Tibial nerve (tissue), 4 donors: Measurements from ENCODE around the gene RUNX1.
A peak's percentile ranks its signal among the peaks of the same experiment; 100 is the strongest.

Experiments used
- CTCF ChIP-seq, 5 experiments: fragments of 200-600 bp in 3 of 5; fragments of 450-650 bp in 2 of 5; sonication (generic) in 3 of 5; IDR thresholded peaks; one replicate each; pipeline ENCODE4 v1.5.1; 2016 to 2019; ENCODE audit warnings: antibody characterized with exemption in 5 of 5, mild to moderate bottlenecking in 3 of 5, moderate library complexity in 2 of 5
- EP300 ChIP-seq, 2 donors: sonication (generic); formaldehyde crosslinking; IDR thresholded peaks; one replicate each; pipeline ENCODE4 v1.6.1; 2017; ENCODE audit warnings: antibody characterized with exemption in 2 of 2, mild to moderate bottlenecking in 1 of 2
- POLR2A ChIP-seq, 2 donors: fragments of 450-650 bp; IDR thresholded peaks; one replicate each; pipeline ENCODE4 v1.6.1; 2017; ENCODE audit warnings: antibody characterized with exemption in 2 of 2, mild to moderate bottlenecking in 2 of 2, moderate library complexity in 2 of 2

DNA sequence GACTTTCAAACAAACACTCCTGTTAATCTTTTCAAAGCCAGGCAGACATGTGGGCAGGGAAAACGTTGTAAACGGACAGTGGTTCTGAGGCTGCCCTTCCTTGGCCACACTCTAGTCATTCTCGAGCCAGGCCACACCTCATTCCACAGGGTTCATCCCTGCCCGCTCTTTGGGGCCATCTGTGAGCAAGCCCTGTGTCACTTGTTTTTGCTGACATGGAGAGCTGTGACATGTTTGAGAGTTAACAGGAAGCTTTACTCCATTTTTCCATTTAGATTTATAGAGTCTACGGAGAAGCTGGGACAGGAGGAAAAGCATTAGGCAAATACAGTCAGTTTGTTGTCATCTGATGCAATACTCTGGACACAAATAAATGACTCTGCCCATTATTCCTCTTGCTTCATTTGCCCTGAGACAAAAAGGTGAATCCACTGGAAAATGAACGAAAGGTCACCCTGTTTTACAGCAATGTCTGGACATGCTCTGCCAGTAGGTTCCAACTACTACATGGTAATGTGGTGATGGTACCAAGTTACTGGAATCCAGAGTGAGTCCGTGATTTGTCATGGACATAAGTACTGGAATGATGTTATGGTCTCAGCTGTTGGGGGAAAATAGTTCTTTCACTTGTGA is 253.4 kb downstream of the RUNX1 start:
- no peak for TF ChIP-seq CTCF (IDR thresholded peaks at IDR 0.05)
- peak in 1 of 2 donors; percentile 67 for TF ChIP-seq EP300 (IDR thresholded peaks at IDR 0.05)
- TF ChIP-seq POLR2A (IDR thresholded peaks at IDR 0.05) = no peak
